Kidney (tissue), 14 donors: ENCODE results near the gene ELOVL6. TPM values are rescaled to one million over a fixed set of nuclear protein-coding genes. Genes with fewer than 3 reads are reported as not detected.

Experiments
- DNase-seq, 5 donors: peaks; one replicate each; pipeline ENCODE4 v3.0.0-alpha.2; 2013 to 2020
- FAIRE-seq: peaks from 2 replicates; lab custom pipeline; 2012; peaks lifted over from hg19 to GRCh38; lab: Jason Lieb, UNC
- H3K27ac ChIP-seq, 2 donors: one replicate each; pipeline ENCODE4 v1.7.0; 2013; ENCODE audit warnings: low read depth in 2 of 2, low read length in 2 of 2, inconsistent platforms in 1 of 2
- H3K27me3 ChIP-seq: one replicate; pipeline ENCODE4 v1.7.1; 2013; ENCODE audit warnings: low read length, inconsistent platforms; ENCODE audit not compliant: control insufficient read depth, insufficient read depth
- H3K36me3 ChIP-seq, 3 donors: one replicate each; pipeline versions ENCODE4 v1.7.0 to v1.7.1; 2013; ENCODE audit warnings: low read length in 3 of 3, control low read depth in 1 of 3, inconsistent platforms in 1 of 3; ENCODE audit not compliant: insufficient read depth in 3 of 3, control insufficient read depth in 2 of 3
- H3K4me1 ChIP-seq, 3 donors: one replicate each; pipeline versions ENCODE4 v1.7.0 to v1.7.1; 2013; ENCODE audit warnings: low read length in 3 of 3, inconsistent platforms in 1 of 3, low read depth in 1 of 3; ENCODE audit not compliant: control insufficient read depth in 2 of 3, insufficient read depth in 2 of 3
- H3K4me3 ChIP-seq, 3 donors: one replicate each; pipeline versions ENCODE4 v1.7.0 to v1.8.1; 2013; ENCODE audit warnings: low read length in 3 of 3, control low read depth in 1 of 3, inconsistent platforms in 1 of 3
- H3K9ac ChIP-seq, 3 donors: one replicate each; pipeline versions ENCODE4 v1.7.0 to v1.7.1; 2013; ENCODE audit warnings: low read length in 3 of 3, control low read depth in 1 of 3, inconsistent platforms in 1 of 3
- H3K9me3 ChIP-seq, 3 donors: one replicate each; pipeline versions ENCODE4 v1.7.0 to v1.7.1; 2013; ENCODE audit warnings: low read length in 3 of 3, control low read depth in 1 of 3, inconsistent platforms in 1 of 3; ENCODE audit not compliant: control insufficient read depth in 2 of 3, insufficient read depth in 1 of 3
- CTCF ChIP-seq: IDR thresholded peaks from 3 replicates; pipeline ENCODE4 v1.5.1; 2012; ENCODE audit warnings: mild to moderate bottlenecking, moderate library complexity, borderline replicate concordance; ENCODE audit not compliant: insufficient read depth; ENCODE audit errors: extremely low read depth
- intact Hi-C: fragments of 100-400 bp; cut with DNase I; formaldehyde crosslinking; loops from one replicate; pipeline ENCODE4 v1.11.1; 2022
- polyA plus RNA-seq: library from polyadenylated mRNA; stranded (reverse); fragments of 350-450 nt; fragmentation: Illumina TruSeq; extraction: RNeasy Lipid Tissue Mini Kit (QIAGEN cat#74804); gene quantifications from one replicate; pipeline ENCODE4 v1.2.3, GENCODE V29; 2014; ENCODE audit warnings: low read depth, low replicate concordance; ENCODE audit not compliant: insufficient read depth
- total RNA-seq: library from RNA; stranded (reverse); fragmentation: NEBNext Ultra II Directional; extraction: Animal tissue kit (Norgen Biotek cat#: 25700); gene quantifications from one replicate; pipeline ENCODE4 v1.2.1, GENCODE V29; 2021
- donor health status: control.
- donor health status: control.
- donor health status: control.
- donor health status: control.
- donor health status: control.
- donor health status: DM: yes; HTN: yes; CAD: no.
- donor health status: Normal renal cell carcinoma (clear cell type).

Gene ELOVL6
- total and polyA plus RNA-seq, 2 donors from 2014 or later = 10.7 to 21.5 TPM

DNA sequence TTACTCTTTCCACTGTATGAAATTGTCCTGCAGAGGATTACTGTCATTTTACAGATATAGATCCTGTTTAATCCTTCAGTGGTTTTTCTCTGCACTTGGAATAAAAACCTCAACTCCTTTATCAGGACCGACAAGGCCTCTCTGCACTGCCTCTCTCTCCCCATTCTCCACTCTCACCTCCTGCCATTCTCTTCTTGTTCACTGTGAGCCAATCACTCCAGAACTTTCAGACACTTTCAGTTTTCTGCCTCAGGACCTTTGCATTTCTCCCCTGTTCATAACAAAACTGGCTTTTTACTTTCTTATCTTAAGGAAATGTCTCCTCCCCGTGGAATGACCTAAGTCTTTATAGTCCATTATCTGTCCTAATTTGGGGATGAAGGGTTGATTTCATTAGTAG lies 137.3 kb downstream of the ELOVL6 start:
- intact Hi-C loops = no loop called here
- DNase-seq (no peak), FAIRE-seq (no peak)
- Histone ChIP-seq H3K9me3 (no peaks in the 10 kb centered on the region), H3K9ac (no peak overlapping the region), H3K4me3 (no peak overlapping the region), H3K27me3 (no peaks in the 10 kb centered on the region), H3K36me3 (no peaks in the 10 kb centered on the region), H3K27ac (no peak overlapping the region), H3K4me1 (no peaks in the 10 kb centered on the region)
- no peak for TF ChIP-seq CTCF

GRCh38 chr4:110059556-110060191 lies 138.7 kb downstream of the ELOVL6 start:
- peaks cover 0 to 4% (median 4%) of the 10 kb centered on the region in 3 donors for H3K4me1 ChIP-seq
- TF ChIP-seq CTCF = no peak
- H3K9ac ChIP-seq = no peak overlapping the region
- no peak overlapping the region for H3K27ac ChIP-seq
- no peak overlapping the region for H3K4me3 ChIP-seq
- DNase-seq (no peak), FAIRE-seq (no peak)
- no peaks in the 10 kb centered on the region for H3K9me3 ChIP-seq
- intact Hi-C loops = loop anchor here (10.0 kb wide), 1 partner anchor 145 kb away; no protein-coding TSS in a partner anchor
- H3K36me3 ChIP-seq = no peaks in the 10 kb centered on the region
- no peaks in the 10 kb centered on the region for H3K27me3 ChIP-seq

DNA sequence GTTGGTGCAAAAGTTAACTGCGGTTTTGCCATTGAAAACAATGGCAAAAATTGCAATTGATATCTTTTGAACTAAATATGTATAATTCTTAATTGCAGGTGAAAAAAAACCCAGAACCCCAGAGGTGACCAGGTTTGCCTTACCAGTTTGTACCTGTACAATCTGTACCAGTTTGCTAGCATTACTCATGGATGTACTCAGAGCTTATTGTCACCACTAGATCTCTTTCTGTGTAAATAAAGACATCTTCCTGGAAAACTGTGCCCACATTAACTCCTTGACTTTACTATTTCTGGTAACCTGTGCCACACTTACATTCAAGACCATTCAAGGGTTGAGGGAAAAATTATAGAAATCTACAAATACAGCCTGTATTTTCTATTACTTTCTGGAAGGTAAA lies 139.7 kb downstream of the ELOVL6 start:
- Histone ChIP-seq H3K4me1 (peaks cover 0 to 4% (median 4%) of the 10 kb centered on the region in 3 donors), H3K9ac (no peak overlapping the region), H3K4me3 (no peak overlapping the region), H3K27me3 (no peaks in the 10 kb centered on the region), H3K36me3 (no peaks in the 10 kb centered on the region), H3K9me3 (no peaks in the 10 kb centered on the region), H3K27ac (no peak overlapping the region)
- intact Hi-C loops = loop anchor here (10.0 kb wide), 1 partner anchor 146 kb away; no protein-coding TSS in a partner anchor
- no peak for FAIRE-seq
- no peak for DNase-seq
- TF ChIP-seq CTCF = no peak
